Fibroblast of skin of right quadriceps (primary cell): ENCODE measurements around the gene UBXN11.
"Not testable (repeated sequence)": the region's sequence is repeated elsewhere in the genome, so short reads cannot be mapped to it uniquely, and the experiment has no call there.

Experiments used
- DNase-seq: peaks from one replicate; pipeline ENCODE4 v3.0.0-alpha.2; 2013

Gene UBXN11

DNA sequence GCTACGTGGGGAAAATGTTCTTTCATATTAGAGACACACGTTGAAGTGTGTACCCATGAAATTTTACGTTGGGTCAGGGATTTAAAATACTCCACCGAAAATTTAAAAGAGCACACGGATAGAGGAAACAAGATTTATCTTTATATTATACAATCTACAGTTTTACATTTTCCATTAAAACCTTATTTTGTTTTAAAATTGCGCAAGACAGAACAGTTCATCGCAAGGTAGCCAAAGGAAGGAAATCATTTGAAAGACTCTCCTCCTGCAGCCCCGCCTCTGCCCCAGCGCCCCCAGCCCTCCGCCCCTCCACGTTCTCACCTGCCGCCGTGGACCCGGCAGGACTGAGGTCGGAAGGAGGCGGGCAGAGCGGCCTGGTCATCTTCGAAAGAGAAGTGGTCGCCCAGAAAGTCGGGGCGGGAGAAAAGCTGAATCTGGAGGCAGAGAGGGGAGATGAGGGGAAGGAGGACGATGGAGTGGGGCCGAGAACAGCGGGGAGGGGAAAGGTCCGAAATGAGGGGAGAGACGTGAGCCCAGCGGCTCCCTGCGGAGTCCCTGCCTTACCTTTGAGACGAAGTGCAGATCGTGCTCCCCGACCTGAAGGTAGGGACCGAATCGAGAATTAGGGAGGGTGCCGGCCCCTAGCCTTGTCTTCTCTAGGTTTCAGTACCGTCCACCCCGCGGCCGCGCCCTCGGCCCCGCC lies 29.5 kb upstream of the UBXN11 start:
- no peak for DNase-seq

DNA sequence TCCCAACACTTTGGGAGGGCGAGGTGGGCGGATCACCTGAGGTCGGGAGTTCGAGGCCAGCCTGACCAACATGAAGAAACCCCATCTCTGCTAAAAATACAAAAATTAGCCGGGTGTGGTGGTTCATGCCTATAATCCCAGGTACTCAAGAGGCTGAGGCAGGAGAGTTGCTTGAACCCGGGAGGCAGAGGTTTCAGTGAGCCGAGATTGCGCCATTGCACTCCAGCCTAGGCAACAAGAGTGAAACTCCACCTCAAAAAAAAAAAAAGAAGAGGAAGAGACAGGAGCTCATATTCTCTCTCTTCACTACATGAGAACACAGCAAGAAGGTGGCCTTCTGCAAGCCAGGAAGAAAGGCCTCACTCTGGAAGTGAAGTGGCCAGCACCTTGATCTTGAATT lies 26.9 kb upstream of the UBXN11 start:
- DNase-seq, result not testable (repeated sequence)

DNA sequence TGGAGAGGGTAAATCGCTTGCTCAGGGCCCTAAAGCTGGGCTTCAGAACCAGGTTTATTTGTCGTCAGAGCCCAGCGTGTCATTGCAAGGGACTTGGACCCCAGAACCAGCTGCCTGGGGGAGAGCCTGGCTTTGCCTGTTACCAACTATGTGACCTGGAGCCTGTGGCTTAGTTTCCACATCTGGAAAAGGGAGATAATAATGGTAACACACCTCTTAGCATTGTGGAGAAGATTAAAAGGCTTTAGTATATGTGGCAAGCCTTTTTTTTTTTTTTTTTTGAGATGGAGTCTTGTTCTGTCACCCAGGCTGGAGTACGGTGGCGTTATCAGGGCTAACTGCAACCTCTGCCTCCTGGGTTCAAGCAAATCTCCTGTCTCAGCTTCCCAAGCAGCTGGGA lies 23.8 kb upstream of the UBXN11 start:
- no peak for DNase-seq

DNA sequence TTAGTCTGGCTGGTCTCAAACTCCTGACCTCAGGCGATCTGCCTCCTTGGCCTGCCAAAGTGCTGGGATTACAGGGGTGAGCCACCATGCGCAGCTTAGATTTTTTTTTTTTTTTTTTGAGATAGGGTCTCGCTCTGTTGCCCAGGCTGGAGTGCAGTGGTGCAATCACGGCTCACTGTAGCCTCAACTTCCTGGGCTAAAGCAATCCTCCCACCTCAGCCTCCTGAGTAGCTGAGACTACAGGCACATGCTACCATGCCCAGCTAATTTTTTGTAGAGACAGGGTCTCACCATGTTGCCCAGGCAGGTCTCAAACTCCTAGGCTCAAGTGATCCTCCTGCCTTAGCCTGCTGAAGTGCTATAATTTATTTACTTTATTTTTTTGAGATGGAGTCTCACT lies 22.9 kb upstream of the UBXN11 start:
- not testable (repeated sequence) for DNase-seq

DNA sequence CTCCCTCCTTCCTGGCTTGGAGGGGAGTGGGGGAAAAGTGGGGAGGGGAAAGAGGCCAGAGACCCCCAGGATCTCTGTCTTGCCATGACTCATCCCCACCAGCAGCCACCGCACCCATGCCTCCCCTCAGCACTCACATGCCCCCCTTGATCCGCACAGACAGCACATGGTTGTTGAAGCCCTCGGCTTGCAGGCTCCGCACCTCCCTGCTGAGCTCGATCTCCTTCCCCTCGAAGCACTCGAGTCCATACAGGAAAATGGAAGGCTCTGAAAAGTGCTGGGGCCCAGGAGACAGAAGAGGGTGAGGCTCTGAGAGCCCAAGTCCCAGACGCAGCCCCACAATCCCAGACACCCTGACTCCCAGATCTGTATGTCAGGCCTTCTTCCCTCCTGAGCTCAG lies 22.2 kb upstream of the UBXN11 start:
- DNase-seq, result no peak

DNA sequence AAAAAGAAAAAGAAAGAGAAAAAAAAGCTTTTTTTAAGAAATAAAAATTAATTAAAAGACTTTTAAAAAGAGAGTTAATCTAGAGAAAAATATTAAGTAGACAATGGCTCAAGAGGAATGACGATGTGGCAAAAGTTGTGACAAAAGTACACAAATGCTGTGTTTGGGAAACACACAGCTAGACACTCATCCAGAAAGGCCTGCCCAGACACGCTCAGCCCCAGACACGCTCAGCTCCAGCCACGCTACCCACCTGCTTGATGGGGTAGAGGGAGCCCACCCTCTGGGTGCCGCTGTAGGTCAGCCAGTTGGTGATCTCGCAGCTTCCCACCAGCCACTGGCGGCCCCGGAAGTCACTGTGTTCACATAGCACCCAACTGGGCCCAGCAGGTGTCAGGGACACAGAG lies 21.5 kb upstream of the UBXN11 start:
- no peak for DNase-seq

DNA sequence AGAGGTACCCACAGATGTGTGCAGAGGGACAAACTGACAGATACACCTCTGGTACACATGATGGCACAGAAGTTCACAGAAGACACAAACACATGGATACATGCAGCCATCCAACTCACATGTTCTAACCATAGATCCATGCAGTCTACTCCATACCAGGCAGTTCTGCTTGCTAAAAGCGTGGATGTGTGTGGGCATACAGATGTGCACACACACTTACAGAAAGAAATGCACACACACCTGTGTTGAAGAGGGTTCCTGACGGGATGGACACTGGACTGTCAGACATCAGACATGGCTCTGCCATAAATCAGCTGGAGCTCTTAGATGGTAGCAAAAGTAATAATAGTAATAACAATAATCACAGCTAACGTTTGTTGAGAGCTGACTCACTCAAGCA lies 18.1 kb upstream of the UBXN11 start:
- no peak for DNase-seq

DNA sequence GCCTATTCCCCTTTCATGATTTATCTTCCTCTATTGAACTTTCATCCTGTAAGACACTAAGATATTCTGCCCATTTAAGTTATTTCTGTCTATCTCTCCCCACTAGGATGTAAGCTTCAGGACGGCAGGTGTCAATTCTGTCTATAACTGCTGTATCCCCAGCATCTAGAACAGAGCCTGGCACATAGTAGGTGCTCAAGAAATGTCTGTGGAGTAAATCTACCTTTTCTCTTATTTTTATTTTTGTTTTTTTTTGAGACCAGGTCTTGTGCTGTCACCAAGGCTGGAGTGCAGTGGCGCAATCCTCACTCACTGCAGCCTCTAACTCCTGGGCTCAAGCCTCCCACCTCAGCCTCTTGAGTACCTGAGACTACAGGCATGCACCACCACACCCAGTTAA lies 16.9 kb upstream of the UBXN11 start:
- no peak for DNase-seq

DNA sequence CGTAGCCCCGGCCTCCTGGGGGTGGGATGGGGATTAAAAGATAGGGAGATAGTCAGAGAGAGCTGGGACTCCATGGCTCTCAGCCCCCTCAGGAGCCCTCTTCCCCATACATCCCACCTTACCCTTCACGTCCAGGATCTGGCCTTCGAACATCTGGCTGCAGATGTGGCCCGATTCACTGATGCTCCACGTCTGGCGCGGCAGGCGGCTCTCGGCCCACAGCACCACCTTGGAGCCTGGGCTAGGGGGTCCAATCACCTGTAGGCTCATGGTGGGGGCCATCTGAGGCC lies 15.6 kb upstream of the UBXN11 start:
- DNase-seq, result no peak

DNA sequence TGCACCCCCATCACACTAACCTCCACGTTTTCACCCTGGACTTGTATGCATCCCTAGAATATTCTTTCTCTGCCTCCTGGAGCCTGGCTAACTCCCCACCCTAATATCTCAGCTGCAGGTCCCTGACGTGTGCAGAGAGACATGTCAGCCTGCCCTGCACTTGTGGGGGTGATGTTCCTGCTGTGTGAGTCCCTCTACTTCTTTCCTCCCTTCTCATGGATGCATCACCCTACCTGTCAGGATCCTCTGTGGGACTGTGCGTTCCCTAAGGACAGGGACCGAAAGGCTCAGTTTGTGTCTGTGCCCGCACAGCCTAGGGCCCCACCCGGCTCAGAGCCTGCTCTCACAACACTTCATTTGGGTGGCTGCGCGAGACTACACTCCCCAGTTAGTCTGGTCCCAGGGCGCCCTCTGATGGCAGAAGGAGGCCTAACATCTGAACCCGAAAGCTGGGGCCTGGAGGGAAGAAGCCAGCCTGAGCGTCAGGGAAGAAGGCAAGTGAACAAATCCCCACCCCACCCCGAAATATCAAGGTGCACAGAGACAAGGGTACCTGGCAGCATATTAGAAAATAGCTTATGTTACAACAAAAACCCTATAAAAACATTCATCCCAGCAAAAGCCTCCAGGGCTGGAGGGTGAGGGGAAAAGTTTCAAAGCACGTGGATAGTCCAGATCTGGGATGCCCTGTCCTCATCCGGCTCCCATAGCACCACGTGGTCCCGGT lies 15.0 kb upstream of the UBXN11 start:
- peak; percentile 77 for DNase-seq

DNA sequence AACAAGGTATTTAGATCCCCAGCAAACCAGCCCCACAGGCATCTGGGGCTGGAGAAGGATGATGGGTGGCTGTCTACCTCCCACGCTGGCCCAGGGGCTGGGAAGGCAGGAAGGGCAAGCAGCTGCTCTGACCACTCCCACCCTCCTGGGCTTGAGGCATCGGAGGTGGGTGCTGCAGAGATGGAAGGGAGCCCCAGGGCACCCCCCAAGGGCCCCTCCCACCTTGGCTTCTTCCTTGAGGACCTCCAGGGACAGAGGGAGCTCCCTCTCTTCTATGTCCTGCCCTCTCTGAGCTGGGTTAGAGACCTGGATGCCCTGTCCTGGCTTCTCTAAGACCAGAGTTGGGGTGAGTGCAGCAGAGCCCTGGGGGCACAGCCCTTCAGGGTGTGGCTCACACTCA lies 14.5 kb upstream of the UBXN11 start:
- no peak for DNase-seq

DNA sequence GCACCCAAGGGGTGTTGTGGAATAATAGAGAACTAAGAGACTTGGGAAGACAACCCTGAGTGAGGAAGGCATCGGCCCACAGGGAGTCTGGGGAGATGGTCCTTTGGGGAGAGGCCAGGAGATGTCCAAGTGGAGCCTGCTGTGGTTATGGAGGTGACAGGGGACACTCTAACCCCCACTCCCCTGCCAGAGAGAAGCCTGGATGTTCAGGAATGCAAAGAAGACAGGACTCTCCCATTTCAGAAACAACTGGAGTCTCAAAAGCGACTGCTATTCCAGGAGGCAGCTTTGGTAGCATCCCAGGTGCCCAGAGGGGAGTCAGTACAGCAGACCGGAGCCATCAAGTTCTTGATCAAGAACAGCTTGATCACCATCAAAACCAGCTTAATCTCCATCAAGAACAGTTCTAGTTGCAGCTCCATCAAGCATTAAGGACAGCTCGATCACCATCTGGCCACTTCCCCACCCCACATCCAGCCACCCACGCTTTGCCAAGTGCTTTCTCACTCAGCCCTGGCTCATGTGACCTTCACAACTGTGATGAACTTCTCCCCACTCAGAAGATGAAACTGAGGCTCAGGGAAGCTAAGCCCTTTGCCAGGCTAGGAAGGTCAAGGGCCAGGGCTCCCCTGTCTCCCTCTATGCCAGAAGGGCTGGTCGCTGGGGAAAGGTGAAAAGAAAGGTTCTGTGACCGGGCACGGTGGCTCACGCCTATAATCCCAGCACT lies 12.1 kb upstream of the UBXN11 start:
- no peak for DNase-seq

DNA sequence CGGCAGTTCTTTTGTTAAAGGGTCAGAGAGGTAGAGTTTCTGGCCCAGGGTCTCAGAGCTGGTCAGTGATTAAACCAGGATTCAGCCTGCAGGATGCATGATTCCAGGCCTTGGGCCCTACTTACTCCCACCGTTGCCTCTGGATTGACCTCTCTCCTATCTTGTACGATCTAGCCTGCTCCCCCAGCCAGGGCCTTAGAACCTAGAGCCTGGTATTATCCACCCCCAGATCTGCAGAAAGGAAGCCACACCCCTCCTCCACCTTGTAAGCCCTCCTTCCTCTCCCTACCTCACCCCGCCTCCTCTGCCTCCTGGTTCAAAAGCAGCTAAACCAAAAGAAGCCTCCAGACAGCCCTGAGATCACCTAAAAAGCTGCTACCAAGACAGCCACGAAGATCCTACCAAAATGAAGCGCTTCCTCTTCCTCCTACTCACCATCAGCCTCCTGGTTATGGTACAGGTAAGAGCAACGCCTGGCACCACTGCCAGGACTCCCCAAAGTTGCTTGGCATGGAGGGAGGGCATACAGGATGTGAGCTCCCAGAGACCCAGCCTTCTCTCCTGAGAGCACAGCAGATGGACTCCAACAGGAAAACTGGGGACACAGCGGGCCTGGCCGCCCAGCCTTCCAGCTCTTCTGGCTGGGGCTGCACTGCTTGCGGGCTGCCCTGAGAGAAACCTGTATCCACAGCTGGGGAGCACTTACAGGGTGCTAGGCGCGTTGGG lies 11.3 kb upstream of the UBXN11 start, which contains the start of gene CD52:
Gene CD52, plus strand, starts transcription at position 347 of the 726 bp plus-strand sequence. Its CDS starts 60 bp downstream, at position 407.
- DNase-seq, result no peak

DNA sequence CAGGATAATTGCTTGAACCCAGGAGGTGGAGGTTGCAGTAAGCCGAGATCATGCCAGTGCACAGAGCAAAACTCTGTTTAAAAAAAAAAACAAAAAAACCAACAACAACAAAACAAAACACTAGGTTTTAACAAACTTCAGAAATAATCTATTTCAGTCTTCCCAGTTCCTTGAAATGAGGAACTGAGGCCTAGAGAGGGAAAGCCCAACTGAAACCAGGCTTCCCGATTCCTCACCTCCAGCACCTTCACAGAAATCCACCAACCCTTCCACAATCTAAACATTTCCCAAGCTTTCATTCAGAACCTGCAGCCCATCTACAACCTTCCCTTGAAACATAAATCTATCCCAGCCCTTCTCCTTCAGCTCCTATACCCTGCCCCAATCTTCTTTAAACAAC lies 10.7 kb upstream of the UBXN11 start:
- DNase-seq, result no peak

DNA sequence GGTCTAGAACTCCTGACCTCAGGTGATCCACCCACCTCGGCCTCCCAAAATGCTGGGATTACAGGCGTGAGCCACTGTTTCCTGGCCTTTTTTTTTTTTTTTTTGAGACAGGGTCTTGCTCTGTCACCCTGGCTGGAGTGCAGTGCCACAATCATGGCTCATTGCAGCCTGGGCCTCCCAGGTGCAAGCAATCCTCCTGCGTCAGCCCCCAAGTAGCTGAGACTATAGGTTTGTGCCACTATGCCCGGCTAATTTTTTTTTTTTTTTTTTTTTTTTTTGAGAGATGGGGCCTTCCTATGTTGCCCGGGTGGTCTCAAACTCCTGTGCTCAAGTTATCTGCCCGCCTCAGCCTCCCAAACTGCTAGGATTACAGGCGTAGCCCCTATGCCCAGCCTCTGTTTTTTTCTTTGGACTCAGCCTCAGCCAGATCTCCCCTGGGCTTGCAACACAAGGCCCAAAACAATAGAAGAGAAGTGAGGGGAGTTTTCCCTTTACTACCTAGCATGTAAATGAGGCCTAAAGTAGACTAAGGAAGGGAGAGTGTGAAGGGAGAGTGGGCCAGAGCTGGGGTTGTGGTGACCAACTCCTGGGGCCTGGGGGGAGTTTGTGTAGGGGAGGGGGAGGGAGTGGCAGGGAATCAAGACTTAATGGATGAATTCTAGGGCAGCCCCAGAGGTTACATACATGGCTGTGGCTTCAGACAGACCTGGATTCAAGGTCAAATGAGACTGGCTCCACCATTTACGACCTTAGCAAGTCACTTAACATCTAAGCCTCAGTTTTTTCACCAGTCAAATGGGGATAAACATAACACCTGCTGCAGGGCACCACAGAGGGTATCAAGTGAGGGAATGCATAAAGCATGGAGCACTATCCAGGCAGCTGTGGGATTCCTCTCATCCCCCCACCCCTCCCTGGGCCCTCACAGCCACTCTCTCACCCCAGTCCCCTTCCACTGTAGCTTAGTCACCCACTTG lies 9.7 kb upstream of the UBXN11 start:
- no peak for DNase-seq

DNA sequence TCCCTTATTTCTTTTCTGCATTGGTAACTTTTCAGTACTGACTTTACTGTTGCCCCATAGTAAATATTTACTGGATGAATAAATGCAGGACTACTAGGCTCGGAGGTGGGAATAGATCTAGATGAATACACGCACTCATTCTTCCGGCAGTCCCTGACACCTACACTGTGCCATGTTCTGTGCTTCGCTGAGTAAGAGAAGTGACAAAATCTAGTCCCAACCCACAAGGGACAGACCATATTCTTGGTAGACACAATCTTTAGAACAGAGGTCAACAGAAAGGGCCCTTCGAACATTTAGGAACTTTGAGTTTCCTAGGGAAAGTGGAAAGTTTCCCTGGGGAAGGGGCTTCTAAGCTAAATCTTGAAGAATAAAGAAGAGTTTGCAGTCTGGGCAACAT lies 8.1 kb upstream of the UBXN11 start:
- DNase-seq, result no peak

DNA sequence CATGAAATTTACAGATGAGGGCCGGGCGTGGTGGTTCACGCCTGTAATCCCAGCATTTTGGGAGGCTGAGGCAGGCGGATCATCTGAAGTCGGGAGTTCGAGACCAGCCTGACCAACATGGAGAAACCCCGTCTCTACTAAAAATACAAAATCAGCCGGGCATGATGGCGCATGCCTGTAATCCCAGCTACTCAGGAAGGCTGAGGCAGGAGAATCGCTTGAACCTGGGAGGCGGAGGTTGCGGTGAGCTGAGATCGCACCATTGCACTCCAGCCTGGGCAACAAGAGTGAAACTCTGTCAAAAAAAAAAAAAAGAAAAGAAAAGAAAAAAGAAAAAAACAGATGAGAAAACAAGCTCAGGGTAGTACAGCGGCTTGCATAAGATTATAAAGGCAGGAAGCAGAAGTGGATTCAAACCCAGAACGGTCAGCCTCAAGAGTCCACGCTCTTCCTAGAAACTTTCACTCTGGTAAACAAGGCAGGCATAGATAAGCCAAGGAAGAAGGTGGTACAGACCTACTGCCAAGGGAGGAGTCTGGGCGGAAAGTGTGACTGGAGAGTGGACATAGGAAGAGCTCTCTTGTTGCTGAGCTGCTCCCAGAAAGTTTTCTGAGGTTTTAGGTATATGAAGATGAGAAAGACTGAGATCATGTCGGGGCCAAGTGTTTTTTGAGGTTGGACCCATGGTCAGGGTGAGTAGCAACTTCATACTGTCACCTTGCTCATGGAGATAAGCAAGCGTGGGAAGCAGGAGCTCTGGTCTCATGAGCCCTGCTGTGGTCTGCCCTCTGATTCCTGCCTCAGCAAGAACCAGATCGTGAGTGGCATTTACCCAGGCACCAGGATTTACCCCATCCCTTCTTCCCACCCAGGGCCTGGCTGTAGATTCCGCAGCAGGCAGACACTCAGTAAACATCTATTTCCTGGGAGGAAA lies 1.8 kb upstream of the UBXN11 start:
- not testable (repeated sequence) for DNase-seq

DNA sequence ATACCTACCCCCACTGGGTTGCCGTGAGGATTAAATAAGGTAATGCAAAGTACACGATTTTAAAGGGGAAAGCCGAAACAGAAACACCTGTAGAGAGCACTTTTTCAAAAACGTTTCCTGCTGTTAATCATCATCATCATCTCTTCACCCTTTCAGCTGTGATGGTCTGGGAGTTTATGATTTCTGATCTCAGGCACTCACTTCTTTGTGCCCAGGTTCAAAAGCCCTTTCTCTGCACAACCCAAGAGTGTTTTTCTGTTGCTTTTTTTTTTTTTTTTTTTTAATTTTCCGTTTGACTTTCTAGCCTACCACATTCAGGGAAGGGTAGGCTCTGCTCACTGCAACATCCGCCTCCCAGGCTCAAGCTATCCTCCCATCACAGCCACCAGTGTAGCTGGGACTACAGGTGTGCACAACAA lies 936 bp upstream of the UBXN11 start:
- DNase-seq, result no peak

DNA sequence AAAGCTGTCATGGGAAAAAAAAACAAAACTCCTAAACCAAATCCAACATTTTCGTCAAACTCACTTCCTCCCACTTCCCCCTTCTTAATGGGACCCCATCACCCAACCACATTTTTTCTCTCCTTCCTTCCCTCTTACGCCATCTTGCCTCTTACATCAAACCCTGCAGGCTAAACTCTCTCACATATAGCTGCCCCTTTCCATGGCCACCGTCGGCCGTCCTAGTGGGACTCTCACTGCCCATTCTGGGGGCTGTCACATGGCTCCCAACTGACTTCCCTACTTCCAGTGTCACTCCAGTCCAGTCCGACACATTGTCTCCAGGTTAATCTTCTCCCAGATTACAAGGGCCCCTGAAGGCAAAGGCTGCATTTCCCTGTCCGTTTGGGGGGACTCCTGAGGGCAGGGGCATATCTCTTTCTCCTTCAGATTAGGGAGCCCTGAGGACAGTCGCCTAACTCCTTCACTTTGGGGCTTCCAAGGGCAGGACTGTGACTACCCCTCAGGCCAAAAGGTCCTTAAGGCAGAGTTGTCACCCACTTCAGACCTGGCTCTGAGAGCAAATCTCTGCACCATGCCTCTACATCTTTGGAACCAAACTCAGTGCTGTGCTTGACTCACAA lies 658 bp downstream of the UBXN11 start:
- DNase-seq, result no peak

DNA sequence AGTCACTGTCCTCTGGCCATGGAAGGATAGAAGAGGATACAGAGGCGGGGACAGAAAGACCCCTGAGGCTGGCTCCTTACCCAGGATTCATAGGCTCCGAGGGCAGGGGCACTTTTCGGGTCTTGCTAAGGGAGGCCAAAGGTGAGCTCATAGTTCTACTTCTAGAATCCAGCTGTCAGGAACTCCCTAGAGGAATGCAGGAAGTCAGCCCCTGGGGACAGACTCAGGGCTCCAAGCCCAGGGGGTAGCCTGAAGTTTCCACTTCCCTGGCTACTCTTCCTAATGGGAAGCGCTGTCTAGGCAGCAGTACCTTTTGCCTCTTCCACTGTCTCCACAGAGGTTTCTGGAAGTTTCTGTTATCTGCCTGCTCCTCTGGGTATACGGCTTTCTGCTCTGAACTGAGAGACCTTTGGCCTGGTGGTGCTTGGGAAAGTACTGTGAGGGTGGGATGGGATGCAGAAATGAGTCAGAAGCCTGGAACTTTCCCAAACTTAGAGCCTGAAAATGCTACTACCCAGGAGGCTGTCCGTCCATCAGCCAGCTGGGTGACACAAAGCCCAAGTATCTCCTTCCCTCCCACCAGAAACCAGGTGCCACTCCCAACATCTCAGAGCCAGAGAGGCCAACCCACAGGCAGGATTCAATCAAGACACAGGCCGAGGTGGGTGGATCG lies 3.6 kb downstream of the UBXN11 start:
- DNase-seq, result peak; percentile 58
